WTC11 (cell line): Measurements from ENCODE around the gene IGSF23.
"Not testable (repeated sequence)": the region's sequence is repeated elsewhere in the genome, so short reads cannot be mapped to it uniquely, and the experiment has no call there.

Source experiments
- ATF1 ChIP-seq: sonication (generic); formaldehyde crosslinking; IDR thresholded peaks from 2 replicates; pipeline ENCODE4 v1.8.1; 2023; ENCODE audit warnings: mild to moderate bottlenecking, moderate library complexity, missing genetic modification reagents
- ATF2 ChIP-seq: sonication (generic); formaldehyde crosslinking; IDR thresholded peaks from 2 replicates; pipeline ENCODE4 v1.8.1; 2022; ENCODE audit warnings: low read depth, missing genetic modification reagents, borderline replicate concordance
- CREB1 ChIP-seq: sonication (generic); formaldehyde crosslinking; IDR thresholded peaks from 2 replicates; pipeline ENCODE4 v1.8.0; 2023; ENCODE audit warnings: mild to moderate bottlenecking, missing genetic modification reagents
- ESRRA ChIP-seq: sonication (generic); formaldehyde crosslinking; IDR thresholded peaks from 2 replicates; pipeline ENCODE4 v1.8.1; 2022; ENCODE audit warnings: mild to moderate bottlenecking, missing genetic modification reagents, borderline replicate concordance
- FOXP1 ChIP-seq: sonication (generic); formaldehyde crosslinking; IDR thresholded peaks from 2 replicates; pipeline ENCODE4 v1.8.0; 2022; ENCODE audit warnings: missing genetic modification reagents, mild to moderate bottlenecking, moderate library complexity, borderline replicate concordance
- MAX ChIP-seq: sonication (generic); formaldehyde crosslinking; IDR thresholded peaks from 2 replicates; pipeline ENCODE4 v1.8.0; 2022; ENCODE audit warnings: mild to moderate bottlenecking, missing genetic modification reagents
- PRRX2 ChIP-seq: fragments of 250-450 bp; sonication (Bioruptor Pico); IDR thresholded peaks from 2 replicates; pipeline ENCODE4 v1.8.0; 2021; ENCODE audit warnings: mild to moderate bottlenecking
- TF ChIP-seq, protein P1 (sequence below): fragments of 200-600 bp; IDR thresholded peaks from 2 replicates; pipeline ENCODE4 v1.8.0; 2022; ENCODE audit warnings: antibody characterized with exemption
- TF ChIP-seq, protein P2 (sequence below): sonication (generic); formaldehyde crosslinking; IDR thresholded peaks from 2 replicates; pipeline ENCODE4 v1.8.0; 2022; ENCODE audit warnings: mild to moderate bottlenecking, missing genetic modification reagents
- TF ChIP-seq, protein P3 (sequence below): sonication (generic); formaldehyde crosslinking; IDR thresholded peaks from 2 replicates; pipeline ENCODE4 v1.8.1; 2023; ENCODE audit warnings: mild to moderate bottlenecking, missing genetic modification reagents, moderate library complexity

- TF ChIP-seq ATF1 (CRISPR knock-in tag); MAX (CRISPR knock-in tag); PRRX2; ESRRA (CRISPR knock-in tag); ATF2 (CRISPR knock-in tag); CREB1 (CRISPR knock-in tag); FOXP1 (CRISPR knock-in tag): not testable (repeated sequence)
- TF ChIP-seq, protein P1, sequence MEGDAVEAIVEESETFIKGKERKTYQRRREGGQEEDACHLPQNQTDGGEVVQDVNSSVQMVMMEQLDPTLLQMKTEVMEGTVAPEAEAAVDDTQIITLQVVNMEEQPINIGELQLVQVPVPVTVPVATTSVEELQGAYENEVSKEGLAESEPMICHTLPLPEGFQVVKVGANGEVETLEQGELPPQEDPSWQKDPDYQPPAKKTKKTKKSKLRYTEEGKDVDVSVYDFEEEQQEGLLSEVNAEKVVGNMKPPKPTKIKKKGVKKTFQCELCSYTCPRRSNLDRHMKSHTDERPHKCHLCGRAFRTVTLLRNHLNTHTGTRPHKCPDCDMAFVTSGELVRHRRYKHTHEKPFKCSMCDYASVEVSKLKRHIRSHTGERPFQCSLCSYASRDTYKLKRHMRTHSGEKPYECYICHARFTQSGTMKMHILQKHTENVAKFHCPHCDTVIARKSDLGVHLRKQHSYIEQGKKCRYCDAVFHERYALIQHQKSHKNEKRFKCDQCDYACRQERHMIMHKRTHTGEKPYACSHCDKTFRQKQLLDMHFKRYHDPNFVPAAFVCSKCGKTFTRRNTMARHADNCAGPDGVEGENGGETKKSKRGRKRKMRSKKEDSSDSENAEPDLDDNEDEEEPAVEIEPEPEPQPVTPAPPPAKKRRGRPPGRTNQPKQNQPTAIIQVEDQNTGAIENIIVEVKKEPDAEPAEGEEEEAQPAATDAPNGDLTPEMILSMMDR = not testable (repeated sequence)
- TF ChIP-seq, protein P2, sequence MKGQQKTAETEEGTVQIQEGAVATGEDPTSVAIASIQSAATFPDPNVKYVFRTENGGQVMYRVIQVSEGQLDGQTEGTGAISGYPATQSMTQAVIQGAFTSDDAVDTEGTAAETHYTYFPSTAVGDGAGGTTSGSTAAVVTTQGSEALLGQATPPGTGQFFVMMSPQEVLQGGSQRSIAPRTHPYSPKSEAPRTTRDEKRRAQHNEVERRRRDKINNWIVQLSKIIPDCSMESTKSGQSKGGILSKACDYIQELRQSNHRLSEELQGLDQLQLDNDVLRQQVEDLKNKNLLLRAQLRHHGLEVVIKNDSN (CRISPR knock-in tag) = not testable (repeated sequence)
- TF ChIP-seq, protein P3, sequence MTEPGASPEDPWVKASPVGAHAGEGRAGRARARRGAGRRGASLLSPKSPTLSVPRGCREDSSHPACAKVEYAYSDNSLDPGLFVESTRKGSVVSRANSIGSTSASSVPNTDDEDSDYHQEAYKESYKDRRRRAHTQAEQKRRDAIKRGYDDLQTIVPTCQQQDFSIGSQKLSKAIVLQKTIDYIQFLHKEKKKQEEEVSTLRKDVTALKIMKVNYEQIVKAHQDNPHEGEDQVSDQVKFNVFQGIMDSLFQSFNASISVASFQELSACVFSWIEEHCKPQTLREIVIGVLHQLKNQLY (CRISPR knock-in tag) = not testable (repeated sequence)
Observed at GRCh38 chr19:44593866-44594266, 19.5 kb upstream of the IGSF23 start.
